HCT116 (cell line): ENCODE data around the gene PDLIM7. TPM values are rescaled to one million over a fixed set of nuclear protein-coding genes. Genes with fewer than 3 reads are reported as not detected.

Source experiments
- ATAC-seq: fragments of 200-7000 bp; cut with Tn5 transposase; 2 replicates; pipeline ENCODE4 v1.9.1; 2020; ENCODE audit warnings: mild to moderate bottlenecking, moderate library complexity
- BruUV-seq: library from RNA; stranded (reverse); fragments of 400-500 nt; replicated peaks from 2 replicates; lab custom pipeline; 2021; lab: Mats Ljungman, UMichigan
- CTCF ChIA-PET: fragments of 300-600 bp; sonication (Branson Sonifier 250); formaldehyde crosslinking; loops from one replicate; lab custom pipeline; 2021; ENCODE audit warnings: antibody characterized with exemption; lab: Charles Lee
- POLR2A ChIA-PET: fragments of 300-600, 350-600 bp; sonication (Branson Sonifier 250); formaldehyde crosslinking; loops from one replicate; lab custom pipeline; 2021; ENCODE audit warnings: antibody characterized with exemption; lab: Charles Lee
- RAD21 ChIA-PET, 2 experiments: fragments of 300-600 bp; sonication (Branson Sonifier 250); formaldehyde crosslinking; loops; one replicate each; lab custom pipeline; 2023; ENCODE audit warnings: low total read pairs in 2 of 2; ENCODE audit not compliant: uncharacterized antibody in 2 of 2, unreplicated experiment in 2 of 2, low non-redundant PET in 1 of 2; lab: Charles Lee
- DNase-seq: peaks from one replicate; pipeline ENCODE4 v3.0.0-alpha.2; 2010; ENCODE audit warnings: low read depth, low spot score
- H2AFZ ChIP-seq: fragments of 200-600 bp; shearing (Covaris generic), sonication (generic); 2 replicates; pipeline ENCODE4 v1.6.1; 2017; ENCODE audit warnings: low read depth, mixed run types, mixed read lengths, antibody characterized with exemption, low read length; ENCODE audit not compliant: poor library complexity, severe bottlenecking
- H3K27ac ChIP-seq: 2 replicates; pipeline ENCODE4 v1.5.1; 2012; ENCODE audit warnings: low read depth, low read length
- H3K27me3 ChIP-seq: fragments of 200-600 bp; sonication (generic); 2 replicates; pipeline ENCODE4 v1.6.1; 2016; ENCODE audit warnings: mixed run types, low read length, mixed read lengths; ENCODE audit not compliant: insufficient read depth
- H3K36me3 ChIP-seq, 2 experiments: fragments of 200-500 bp in 1 of 2; fragments of 200-600 bp in 1 of 2; sonication (Bioruptor generic) in 1 of 2; sonication (generic) in 1 of 2; 2 replicates each; pipeline versions ENCODE4 v1.5.1 to v1.6.1; 2014 to 2016; ENCODE audit warnings: low read length in 2 of 2, inconsistent platforms in 1 of 2, mixed read lengths in 1 of 2, mixed run types in 1 of 2; ENCODE audit not compliant: insufficient read depth in 2 of 2, control insufficient read depth in 1 of 2
- H3K4me1 ChIP-seq, 2 experiments: fragments of 200-600 bp in 1 of 2; sonication (generic) in 1 of 2; 2 replicates each; pipeline versions ENCODE4 v1.5.1 to v1.6.1; 2012 to 2017; ENCODE audit warnings: low read length in 2 of 2, inconsistent platforms in 1 of 2, mild to moderate bottlenecking in 1 of 2, mixed read lengths in 1 of 2, mixed run types in 1 of 2, moderate library complexity in 1 of 2; ENCODE audit not compliant: insufficient read depth in 2 of 2, control insufficient read depth in 1 of 2
- H3K4me2 ChIP-seq: fragments of 200-600 bp; sonication (generic); 2 replicates; pipeline ENCODE4 v1.6.1; 2017; ENCODE audit warnings: mixed run types, low read length, mixed read lengths
- H3K4me3 ChIP-seq, 2 experiments: fragments of 200-600 bp in 1 of 2; sonication (generic) in 1 of 2; replicated peaks in 1 of 2; 2 replicates each; pipeline ENCODE4 v1.5.1; 2011 to 2016; ENCODE audit warnings: low read length in 2 of 2, control low read depth in 1 of 2, low read depth in 1 of 2, mild to moderate bottlenecking in 1 of 2, mixed read lengths in 1 of 2, mixed run types in 1 of 2
- H3K79me2 ChIP-seq: fragments of 200-600 bp; sonication (generic); 2 replicates; pipeline ENCODE4 v1.6.1; 2017; ENCODE audit warnings: mild to moderate bottlenecking, mixed run types, low read length, moderate library complexity, mixed read lengths; ENCODE audit not compliant: insufficient read depth
- H3K9ac ChIP-seq: fragments of 200-600 bp; sonication (generic); 2 replicates; pipeline ENCODE4 v1.6.1; 2016; ENCODE audit warnings: low read length, mixed read lengths
- H3K9me2 ChIP-seq: fragments of 200-600 bp; sonication (generic), shearing (Covaris generic); 2 replicates; pipeline ENCODE4 v1.6.1; 2017; ENCODE audit warnings: mixed run types, mild to moderate bottlenecking, moderate library complexity; ENCODE audit not compliant: insufficient read depth
- H3K9me3 ChIP-seq, 2 experiments: fragments of 200-500 bp in 1 of 2; fragments of 200-600 bp in 1 of 2; sonication (Bioruptor generic) in 1 of 2; sonication (generic) in 1 of 2; 2 replicates each; pipeline ENCODE4 v1.6.1; 2014 to 2017; ENCODE audit warnings: low read length in 2 of 2, mixed read lengths in 2 of 2, inconsistent platforms in 1 of 2, low read depth in 1 of 2, mild to moderate bottlenecking in 1 of 2, mixed run types in 1 of 2, moderate library complexity in 1 of 2; ENCODE audit not compliant: control insufficient read depth in 1 of 2, insufficient read depth in 1 of 2
- H4K20me1 ChIP-seq: fragments of 200-600 bp; sonication (generic), shearing (Covaris generic); 2 replicates; pipeline ENCODE4 v1.6.1; 2017; ENCODE audit warnings: mixed run types, mild to moderate bottlenecking, moderate library complexity; ENCODE audit not compliant: insufficient read depth
- CBX3 ChIP-seq: IDR thresholded peaks from 2 replicates; pipeline ENCODE4 v1.6.1; 2012; ENCODE audit warnings: low read depth
- EZH2 ChIP-seq: fragments of 200-600 bp; sonication (generic); IDR thresholded peaks from 2 replicates; pipeline ENCODE4 v1.6.1; 2017; ENCODE audit warnings: antibody characterized with exemption, mixed run types
- FOSL1 ChIP-seq: IDR thresholded peaks from 2 replicates; pipeline ENCODE4 v1.6.1; 2012; ENCODE audit warnings: low read depth
- POLR2A ChIP-seq: IDR thresholded peaks from 2 replicates; pipeline ENCODE4 v1.7.0; 2011; ENCODE audit warnings: borderline replicate concordance; ENCODE audit not compliant: insufficient read depth, insufficient read length; ENCODE audit errors: extremely low read depth
- YY1 ChIP-seq: IDR thresholded peaks from 2 replicates; pipeline ENCODE4 v1.6.1; 2011; ENCODE audit warnings: low read length, low read depth, moderate library complexity, mild to moderate bottlenecking; ENCODE audit not compliant: insufficient replicate concordance; ENCODE audit errors: extremely low read depth
- ZFX ChIP-seq: fragments of 450-650 bp; IDR thresholded peaks from 2 replicates; pipeline ENCODE4 v1.6.1; 2017
- ZNF274 ChIP-seq: fragments of 200-500 bp; sonication (Bioruptor generic); IDR thresholded peaks from 2 replicates; pipeline ENCODE4 v1.6.1; 2014; ENCODE audit warnings: mild to moderate bottlenecking, low read depth, low read length, inconsistent platforms
- intact Hi-C: fragments of 100-400 bp; cut with micrococcal nuclease; formaldehyde crosslinking; loops from 2 replicates; pipeline ENCODE4 v1.10.0; 2022
- total RNA-seq: library from RNA; stranded (reverse); gene quantifications from one replicate; pipeline ENCODE4 v1.2.1, GENCODE V29; 2021; ENCODE audit not compliant: unreplicated experiment
- TF ChIP-seq, protein P1 (sequence below): IDR thresholded peaks from 2 replicates; pipeline ENCODE4 v1.6.1; 2012
- TF ChIP-seq, protein P2 (sequence below): IDR thresholded peaks from 2 replicates; pipeline ENCODE4 v1.6.1; 2012
- TF ChIP-seq, protein P3 (sequence below), 3 experiments: fragments of 200-600 bp in 1 of 3; sonication (generic) in 1 of 3; IDR thresholded peaks in 2 of 3; conservative IDR thresholded peaks in 1 of 3; 2 replicates each; pipeline ENCODE4 v1.5.1; 2012 to 2017; ENCODE audit warnings: low read depth in 2 of 3, low read length in 2 of 3, antibody characterized with exemption in 1 of 3, borderline replicate concordance in 1 of 3, control low read depth in 1 of 3, mild to moderate bottlenecking in 1 of 3, mixed read lengths in 1 of 3, mixed run types in 1 of 3, moderate library complexity in 1 of 3; ENCODE audit not compliant: insufficient read depth in 1 of 3

Gene PDLIM7
- total RNA-seq, 1 experiment from 2014 or later: 153 TPM

- Histone ChIP-seq H3K9me2 (no peaks in the 10 kb centered on the region), H3K79me2 (peaks cover 23% of the 10 kb centered on the region), H3K9ac (no peak overlapping the region), H2AFZ (no peak overlapping the region), H3K9me3 (no peaks in the 10 kb centered on the region), H3K36me3 (peaks cover 0 to 6% of the 10 kb centered on the region in 2 experiments; a peak in 1 of 4 replicates), H3K27me3 (no peaks in the 10 kb centered on the region)
- intact Hi-C loops: loop anchor here (2.0 to 5.0 kb wide), 5 partner anchors 98 to 385 kb away; partner anchors contain the start of genes B4GALT7, MXD3, PFN3 and PRELID1
- DNase-seq: no peak
- RAD21 ChIA-PET: no interaction called here
- no peak for TF ChIP-seq CBX3
- TF ChIP-seq, protein P1, sequence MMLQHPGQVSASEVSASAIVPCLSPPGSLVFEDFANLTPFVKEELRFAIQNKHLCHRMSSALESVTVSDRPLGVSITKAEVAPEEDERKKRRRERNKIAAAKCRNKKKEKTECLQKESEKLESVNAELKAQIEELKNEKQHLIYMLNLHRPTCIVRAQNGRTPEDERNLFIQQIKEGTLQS: no peak
- no peak for TF ChIP-seq FOSL1
- TF ChIP-seq, protein P2, sequence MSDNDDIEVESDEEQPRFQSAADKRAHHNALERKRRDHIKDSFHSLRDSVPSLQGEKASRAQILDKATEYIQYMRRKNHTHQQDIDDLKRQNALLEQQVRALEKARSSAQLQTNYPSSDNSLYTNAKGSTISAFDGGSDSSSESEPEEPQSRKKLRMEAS: no peak
- no peak for TF ChIP-seq POLR2A
- no peak for TF ChIP-seq ZFX
- TF ChIP-seq EZH2: no peak
- TF ChIP-seq ZNF274: no peak
- TF ChIP-seq, protein P3, sequence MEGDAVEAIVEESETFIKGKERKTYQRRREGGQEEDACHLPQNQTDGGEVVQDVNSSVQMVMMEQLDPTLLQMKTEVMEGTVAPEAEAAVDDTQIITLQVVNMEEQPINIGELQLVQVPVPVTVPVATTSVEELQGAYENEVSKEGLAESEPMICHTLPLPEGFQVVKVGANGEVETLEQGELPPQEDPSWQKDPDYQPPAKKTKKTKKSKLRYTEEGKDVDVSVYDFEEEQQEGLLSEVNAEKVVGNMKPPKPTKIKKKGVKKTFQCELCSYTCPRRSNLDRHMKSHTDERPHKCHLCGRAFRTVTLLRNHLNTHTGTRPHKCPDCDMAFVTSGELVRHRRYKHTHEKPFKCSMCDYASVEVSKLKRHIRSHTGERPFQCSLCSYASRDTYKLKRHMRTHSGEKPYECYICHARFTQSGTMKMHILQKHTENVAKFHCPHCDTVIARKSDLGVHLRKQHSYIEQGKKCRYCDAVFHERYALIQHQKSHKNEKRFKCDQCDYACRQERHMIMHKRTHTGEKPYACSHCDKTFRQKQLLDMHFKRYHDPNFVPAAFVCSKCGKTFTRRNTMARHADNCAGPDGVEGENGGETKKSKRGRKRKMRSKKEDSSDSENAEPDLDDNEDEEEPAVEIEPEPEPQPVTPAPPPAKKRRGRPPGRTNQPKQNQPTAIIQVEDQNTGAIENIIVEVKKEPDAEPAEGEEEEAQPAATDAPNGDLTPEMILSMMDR (IDR thresholded peaks at IDR 0.05 in 2 of 3, conservative IDR thresholded peaks at IDR 0.05 in 1 of 3; ENCODE audit: borderline replicate concordance in 1 of 3, insufficient read depth in 1 of 3, low read depth in 2 of 3, low read length in 2 of 3): no peak
- TF ChIP-seq YY1: no peak
- TF ChIP-seq, all 23 proteins: peak for 0
- no peak overlapping the region for H3K4me3 ChIP-seq
- no peak for ATAC-seq
- H3K4me1 ChIP-seq: peaks cover 20 to 39% of the 10 kb centered on the region in 2 experiments
- POLR2A ChIA-PET: no interaction called here
- no TSS peak for BruUV-seq
- H3K4me2 ChIP-seq: no peak overlapping the region
- H3K27ac ChIP-seq: no peak overlapping the region
- CTCF ChIA-PET: interaction anchor here (2.0 kb wide), 1 partner anchor 96 kb away, joined by 17 read pairs; no protein-coding TSS in a partner anchor
- peaks cover 7% of the 10 kb centered on the region; the same call in 1 of the 2 replicates for H4K20me1 ChIP-seq
These were observed 2.4 kb upstream of the PDLIM7 start for GRCh38 chr5:177499842-177500241.
